ENCODE data around the gene PCDH9.

Gene PCDH9

GRCh38 chr13:67004511-67004910 lies 225.6 kb downstream of the PCDH9 start:
- H4K20me1 ChIP-seq (ENCODE audit: insufficient read depth, low read length) = no peaks in the 10 kb centered on the region
- no peak overlapping the region for H3K27ac ChIP-seq (ENCODE audit: low read depth, low read length, poor library complexity, severe bottlenecking)
- H3K36me3 ChIP-seq (ENCODE audit: insufficient read depth, low read length) = no peaks in the 10 kb centered on the region
- no peaks in the 10 kb centered on the region for H3K9me2 ChIP-seq (ENCODE audit: low read depth, low read length)
- H3K9ac ChIP-seq (ENCODE audit: low read length) = no peak overlapping the region
- peaks cover 16% of the 10 kb centered on the region for H3K9me3 ChIP-seq (ENCODE audit: low read length)
- no peak overlapping the region for H2AFZ ChIP-seq (ENCODE audit: low read length)
- peaks cover 12% of the 10 kb centered on the region for H3K4me1 ChIP-seq (ENCODE audit: insufficient read depth, low read length, severe bottlenecking)
- no peak overlapping the region for H3K4me3 ChIP-seq (ENCODE audit: low read depth, low read length, poor library complexity, severe bottlenecking)
- no peaks in the 10 kb centered on the region for H3F3A ChIP-seq (ENCODE audit: insufficient read depth, low read length)
- TF ChIP-seq CTCF (IDR thresholded peaks at IDR 0.05; ENCODE audit: low read length) = no peak
- TF ChIP-seq EZH2 (IDR thresholded peaks at IDR 0.05; ENCODE audit: borderline replicate concordance, low read length) = no peak
- no peaks in the 10 kb centered on the region for H3K79me2 ChIP-seq (ENCODE audit: insufficient read depth, low read length)
- no peak overlapping the region for H3K4me2 ChIP-seq (ENCODE audit: low read length)
- no peaks in the 10 kb centered on the region for H3K27me3 ChIP-seq (ENCODE audit: insufficient read depth, low read length)

GRCh38 chr13:67003743-67004142 lies 226.4 kb downstream of the PCDH9 start:
- Histone ChIP-seq H3K79me2 (ENCODE audit: insufficient read depth, low read length) (no peaks in the 10 kb centered on the region), H3K9ac (ENCODE audit: low read length) (no peak overlapping the region), H3K27me3 (ENCODE audit: insufficient read depth, low read length) (no peaks in the 10 kb centered on the region), H3K27ac (ENCODE audit: low read depth, low read length, poor library complexity, severe bottlenecking) (no peak overlapping the region), H4K20me1 (ENCODE audit: insufficient read depth, low read length) (no peaks in the 10 kb centered on the region), H3K9me2 (ENCODE audit: low read depth, low read length) (no peaks in the 10 kb centered on the region), H3K4me1 (ENCODE audit: insufficient read depth, low read length, severe bottlenecking) (peaks cover 6% of the 10 kb centered on the region), H2AFZ (ENCODE audit: low read length) (peak overlapping the region; percentile 95; the same call in 1 of the 2 replicates), H3K4me2 (ENCODE audit: low read length) (no peak overlapping the region), H3K36me3 (ENCODE audit: insufficient read depth, low read length) (no peaks in the 10 kb centered on the region), H3F3A (ENCODE audit: insufficient read depth, low read length) (no peaks in the 10 kb centered on the region), H3K4me3 (ENCODE audit: low read depth, low read length, poor library complexity, severe bottlenecking) (no peak overlapping the region), H3K9me3 (ENCODE audit: low read length) (peaks cover 20% of the 10 kb centered on the region)
- TF ChIP-seq CTCF (IDR thresholded peaks at IDR 0.05; ENCODE audit: low read length) (no peak), EZH2 (IDR thresholded peaks at IDR 0.05; ENCODE audit: borderline replicate concordance, low read length) (no peak)

DNA sequence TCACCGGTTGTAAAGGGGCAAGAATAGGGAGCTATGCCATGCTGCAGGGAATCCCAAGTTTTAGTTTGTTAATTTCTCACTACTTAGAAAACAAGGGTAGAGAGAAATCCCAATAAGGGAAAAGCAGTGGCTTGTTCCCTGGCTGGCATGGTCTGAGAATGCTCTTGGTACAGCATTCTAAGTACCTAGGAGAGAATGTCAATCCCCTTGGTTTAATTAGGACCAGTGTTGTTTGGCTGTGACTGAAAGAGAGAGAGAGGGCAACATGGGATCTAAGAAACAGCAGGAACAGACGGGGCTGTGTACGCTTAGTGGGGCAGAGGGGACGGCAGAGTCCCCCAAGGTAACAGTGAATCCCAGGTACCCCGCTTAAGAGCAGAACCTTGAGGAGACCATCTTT lies 228.8 kb downstream of the PCDH9 start:
- H3K9ac ChIP-seq (ENCODE audit: low read length) = no peak overlapping the region
- H3K9me3 ChIP-seq (ENCODE audit: low read length) = peaks cover 21% of the 10 kb centered on the region
- peaks cover 8% of the 10 kb centered on the region for H3F3A ChIP-seq (ENCODE audit: insufficient read depth, low read length)
- TF ChIP-seq CTCF (IDR thresholded peaks at IDR 0.05; ENCODE audit: low read length) (no peak), EZH2 (IDR thresholded peaks at IDR 0.05; ENCODE audit: borderline replicate concordance, low read length) (no peak)
- no peaks in the 10 kb centered on the region for H3K9me2 ChIP-seq (ENCODE audit: low read depth, low read length)
- no peak overlapping the region for H3K4me3 ChIP-seq (ENCODE audit: low read depth, low read length, poor library complexity, severe bottlenecking)
- H3K79me2 ChIP-seq (ENCODE audit: insufficient read depth, low read length) = no peaks in the 10 kb centered on the region
- no peaks in the 10 kb centered on the region for H3K27me3 ChIP-seq (ENCODE audit: insufficient read depth, low read length)
- peaks cover 22% of the 10 kb centered on the region for H3K4me1 ChIP-seq (ENCODE audit: insufficient read depth, low read length, severe bottlenecking)
- H3K27ac ChIP-seq (ENCODE audit: low read depth, low read length, poor library complexity, severe bottlenecking) = no peak overlapping the region
- H3K36me3 ChIP-seq (ENCODE audit: insufficient read depth, low read length) = 0 out of 2 replicates have a peak, but pooled peaks cover 5% of the 10 kb centered on the region
- no peak overlapping the region for H3K4me2 ChIP-seq (ENCODE audit: low read length)
- H2AFZ ChIP-seq (ENCODE audit: low read length) = peak overlapping the region; percentile 87
- no peaks in the 10 kb centered on the region for H4K20me1 ChIP-seq (ENCODE audit: insufficient read depth, low read length)

All from OCI-LY1 (cell line).